LNCaP clone FGC (cell line): ENCODE data around the gene SLC6A13.

Source experiments
- DNase-seq: peaks from one replicate; pipeline ENCODE4 v3.0.0-alpha.2; 2011; ENCODE audit warnings: low read depth
- H3K4me3 ChIP-seq: 2 replicates; pipeline ENCODE4 v1.5.1; 2011; ENCODE audit warnings: mild to moderate bottlenecking, low read depth, low read length, control low read depth
- TF ChIP-seq, protein P1 (sequence below): IDR thresholded peaks from 2 replicates; pipeline ENCODE4 v1.5.1; 2012; ENCODE audit warnings: mild to moderate bottlenecking; ENCODE audit not compliant: control insufficient read depth, insufficient read depth; ENCODE audit errors: extremely low read depth

SLC6A13 gene

DNA sequence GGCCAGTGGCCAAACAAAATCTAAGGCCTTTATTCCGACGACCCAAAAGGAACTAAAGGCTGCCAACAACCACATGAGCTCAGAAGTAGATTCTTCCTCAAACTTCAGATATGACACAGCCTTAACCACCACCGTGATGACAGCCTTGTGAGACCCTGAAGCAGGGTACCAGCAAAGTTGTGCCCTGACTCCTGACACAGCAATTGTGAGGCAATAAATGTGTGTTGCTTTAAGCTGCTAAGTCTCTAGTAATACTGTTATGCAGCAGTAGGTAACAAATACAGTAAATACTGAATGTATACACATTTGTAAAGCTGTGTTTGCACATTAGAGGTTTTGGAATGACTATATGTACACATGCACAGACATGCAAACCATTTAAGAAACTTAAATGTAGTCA is 10.7 kb upstream of the SLC6A13 start:
- peak; percentile 35 for DNase-seq
- TF ChIP-seq, protein P1, sequence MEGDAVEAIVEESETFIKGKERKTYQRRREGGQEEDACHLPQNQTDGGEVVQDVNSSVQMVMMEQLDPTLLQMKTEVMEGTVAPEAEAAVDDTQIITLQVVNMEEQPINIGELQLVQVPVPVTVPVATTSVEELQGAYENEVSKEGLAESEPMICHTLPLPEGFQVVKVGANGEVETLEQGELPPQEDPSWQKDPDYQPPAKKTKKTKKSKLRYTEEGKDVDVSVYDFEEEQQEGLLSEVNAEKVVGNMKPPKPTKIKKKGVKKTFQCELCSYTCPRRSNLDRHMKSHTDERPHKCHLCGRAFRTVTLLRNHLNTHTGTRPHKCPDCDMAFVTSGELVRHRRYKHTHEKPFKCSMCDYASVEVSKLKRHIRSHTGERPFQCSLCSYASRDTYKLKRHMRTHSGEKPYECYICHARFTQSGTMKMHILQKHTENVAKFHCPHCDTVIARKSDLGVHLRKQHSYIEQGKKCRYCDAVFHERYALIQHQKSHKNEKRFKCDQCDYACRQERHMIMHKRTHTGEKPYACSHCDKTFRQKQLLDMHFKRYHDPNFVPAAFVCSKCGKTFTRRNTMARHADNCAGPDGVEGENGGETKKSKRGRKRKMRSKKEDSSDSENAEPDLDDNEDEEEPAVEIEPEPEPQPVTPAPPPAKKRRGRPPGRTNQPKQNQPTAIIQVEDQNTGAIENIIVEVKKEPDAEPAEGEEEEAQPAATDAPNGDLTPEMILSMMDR: no peak

DNA sequence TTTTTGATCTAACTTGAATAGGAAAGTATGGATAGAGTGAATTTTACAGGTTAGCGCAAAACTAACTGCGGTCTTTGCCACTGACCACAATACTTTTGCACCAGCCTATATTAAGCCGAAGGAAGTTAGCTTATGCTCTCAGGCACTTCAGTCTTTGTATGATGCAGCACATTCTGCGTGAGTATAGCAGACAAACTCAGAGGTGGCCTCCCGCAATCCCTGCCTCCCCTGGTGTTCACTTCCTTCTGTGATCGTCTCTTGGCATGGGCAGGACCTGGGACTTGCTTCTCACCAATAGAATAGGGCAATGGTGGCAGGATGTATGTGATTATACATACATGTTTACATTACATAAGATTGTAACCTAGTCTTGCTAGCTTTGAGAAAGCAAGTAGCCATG is 10.3 kb upstream of the SLC6A13 start:
- TF ChIP-seq, protein P1: no peak
- no peak overlapping the region for H3K4me3 ChIP-seq
- no peak for DNase-seq

More for the DNA sequence above, 10.7 kb upstream of the SLC6A13 start:
- no peak overlapping the region for H3K4me3 ChIP-seq

DNA sequence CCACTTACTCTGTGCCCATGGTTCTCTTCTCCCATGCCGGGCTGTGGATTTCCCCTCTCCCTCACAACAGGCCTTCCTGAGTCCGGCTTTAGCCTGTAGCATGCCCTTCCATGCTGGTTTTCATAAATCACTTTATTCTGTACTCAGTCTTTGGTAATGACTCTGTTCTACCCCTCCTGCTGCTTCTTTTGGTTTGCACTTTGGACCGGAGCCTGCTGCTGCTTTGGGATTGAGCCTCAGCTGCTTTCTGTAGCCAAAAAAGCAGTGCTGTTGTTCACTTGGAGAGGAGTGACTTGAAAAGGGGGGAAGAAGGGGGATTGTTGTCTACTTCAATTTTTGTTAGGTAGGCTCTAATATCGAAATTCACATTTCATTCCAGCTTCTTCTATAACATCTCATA is 8.5 kb upstream of the SLC6A13 start:
- TF ChIP-seq, protein P1: no peak
- no peak for DNase-seq
- no peak overlapping the region for H3K4me3 ChIP-seq

DNA sequence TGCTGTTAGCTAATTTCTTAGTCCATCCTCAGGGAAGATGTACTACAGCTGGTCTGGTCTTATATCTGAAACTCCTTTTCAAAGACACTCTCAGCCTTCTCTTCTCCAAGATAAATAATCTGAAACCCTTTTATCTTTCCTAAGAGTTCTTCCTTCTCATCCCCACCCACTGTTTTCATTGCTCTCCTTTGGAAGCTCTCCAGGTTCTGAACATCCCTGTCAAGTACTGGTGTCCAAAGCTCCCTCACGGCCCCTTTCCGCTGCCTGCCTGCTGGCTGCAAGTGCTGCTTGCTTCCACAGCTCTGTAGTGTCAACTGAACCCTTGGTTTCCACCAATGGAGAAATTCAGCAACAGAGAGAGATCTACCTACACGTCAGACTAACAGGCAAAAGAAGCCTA is 6.6 kb upstream of the SLC6A13 start:
- peak; percentile 49 for DNase-seq
- H3K4me3 ChIP-seq: no peak overlapping the region
- TF ChIP-seq, protein P1: no peak

DNA sequence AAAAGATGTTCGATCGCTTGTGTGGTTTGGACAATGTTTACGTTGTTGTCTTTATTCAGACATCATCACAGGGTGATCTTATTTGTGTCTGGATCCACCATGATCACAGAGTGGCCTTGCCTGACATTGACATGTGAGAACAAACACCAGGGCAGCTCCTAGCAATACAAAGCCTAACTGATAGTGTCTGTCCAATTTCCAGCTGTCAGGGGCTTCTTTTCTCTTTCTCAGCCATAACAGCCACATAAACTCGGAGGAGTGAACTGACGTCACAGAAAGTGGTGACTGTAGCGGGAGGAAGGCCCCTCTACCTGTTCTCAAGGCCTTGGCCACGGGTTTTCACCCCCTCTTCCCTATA is 5.8 kb upstream of the SLC6A13 start:
- TF ChIP-seq, protein P1: no peak
- DNase-seq: no peak
- H3K4me3 ChIP-seq: no peak overlapping the region

DNA sequence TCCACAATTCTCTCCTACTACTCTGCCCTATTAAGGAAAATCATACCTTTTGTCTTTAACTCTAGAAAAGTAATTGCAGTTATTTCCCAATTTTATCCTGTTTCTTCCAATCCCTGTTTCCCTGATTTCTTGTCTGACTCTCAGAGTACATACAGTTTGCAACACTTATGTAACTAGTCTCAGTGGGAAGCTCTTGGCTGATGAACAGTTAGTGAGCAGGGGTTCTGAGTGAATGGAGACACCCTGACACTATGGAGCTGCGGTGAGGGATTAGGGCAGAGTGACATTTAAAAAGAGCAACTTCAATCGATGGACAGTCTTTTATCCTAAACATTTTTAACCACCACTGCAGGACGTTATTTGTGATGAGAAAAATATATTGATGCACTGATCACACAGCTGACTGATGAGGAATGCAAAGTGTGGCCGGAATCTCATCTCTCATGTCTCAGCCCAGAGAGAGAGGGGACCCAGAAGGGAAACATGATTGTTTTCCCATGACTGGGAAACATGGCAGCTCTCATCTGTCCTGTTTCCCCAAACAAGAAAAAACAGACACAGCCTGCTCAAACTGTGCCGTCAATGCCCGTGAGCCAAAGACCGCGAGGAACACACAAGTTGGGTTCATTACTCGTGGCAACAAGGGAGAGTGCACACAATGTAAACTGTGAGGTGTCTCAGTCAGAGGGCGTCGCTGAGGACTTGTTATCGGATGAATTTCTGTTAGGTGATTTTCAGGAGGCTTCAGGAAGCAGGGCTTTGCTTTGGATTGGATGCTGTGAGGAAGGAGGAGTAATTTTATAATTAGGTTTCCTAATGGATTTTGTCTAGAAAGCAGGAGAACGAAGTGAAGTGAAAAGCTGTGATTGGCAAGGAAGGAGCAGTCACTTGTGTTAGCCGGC is 5.2 kb upstream of the SLC6A13 start:
- no peak overlapping the region for H3K4me3 ChIP-seq
- TF ChIP-seq, protein P1: no peak
- no peak for DNase-seq

DNA sequence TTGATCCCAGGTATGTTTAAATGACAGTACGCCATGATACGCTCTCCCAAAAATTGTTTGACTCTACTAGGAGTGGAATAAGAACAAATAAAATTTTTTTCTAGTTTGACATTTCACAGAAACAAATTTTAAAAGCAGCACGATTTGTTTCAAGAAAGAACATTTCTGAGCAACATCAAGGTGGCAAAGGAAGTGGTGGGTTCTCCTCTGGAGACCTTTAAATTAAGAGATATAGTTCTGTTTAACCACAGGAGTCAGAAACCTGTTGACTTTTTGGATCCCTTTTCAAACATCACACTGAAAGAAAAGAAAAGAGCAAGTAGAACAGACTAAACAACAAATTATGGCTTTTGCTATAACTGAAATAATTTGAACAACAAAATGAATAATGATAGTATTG is 2.5 kb upstream of the SLC6A13 start:
- TF ChIP-seq, protein P1: no peak

More for the DNA sequence above, 2.5 kb upstream of the SLC6A13 start:
- no peak overlapping the region for H3K4me3 ChIP-seq
- no peak for DNase-seq
